ENCODE measurements around the gene SLX4IP.

SLX4IP gene

DNA sequence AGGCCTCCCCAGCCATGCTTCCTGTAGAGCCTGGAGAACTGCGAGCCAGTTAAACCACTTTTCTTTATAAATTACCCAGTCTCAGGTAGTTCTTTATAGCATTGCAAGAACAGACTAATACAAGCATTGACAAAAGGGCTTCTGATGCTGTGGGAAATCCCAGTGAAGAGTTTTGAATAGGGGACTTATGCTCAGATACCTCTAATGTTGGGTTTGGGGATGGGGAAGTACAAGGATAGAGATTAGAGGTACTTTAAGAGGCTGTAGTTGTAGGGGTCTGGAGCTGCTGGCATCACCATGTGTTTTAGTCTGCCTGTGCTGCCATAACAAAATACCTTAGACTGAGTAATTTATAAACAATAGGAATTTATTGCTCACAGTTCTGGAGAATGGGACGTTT is 8.8 kb downstream of the SLX4IP start:
- Histone ChIP-seq H3K27me3 (ENCODE audit: control insufficient read depth, insufficient read depth, low read length, poor library complexity, severe bottlenecking) (no peaks in the 10 kb centered on the region), H3K9me3 (ENCODE audit: control insufficient read depth, low read length) (no peaks in the 10 kb centered on the region), H3K4me3 (ENCODE audit: insufficient read depth, low read depth, low read length) (no peak overlapping the region), H3K27ac (ENCODE audit: insufficient read depth, low read depth, low read length, poor library complexity, severe bottlenecking) (no peak overlapping the region), H3K36me3 (ENCODE audit: control insufficient read depth, insufficient read depth, low read length) (no peaks in the 10 kb centered on the region), H3K4me1 (ENCODE audit: control insufficient read depth, insufficient read depth, low read length) (no peaks in the 10 kb centered on the region)
- 89 to 90% methylated on average over 2 of the region's 2 CpGs for WGBS, 2 experiments

DNA sequence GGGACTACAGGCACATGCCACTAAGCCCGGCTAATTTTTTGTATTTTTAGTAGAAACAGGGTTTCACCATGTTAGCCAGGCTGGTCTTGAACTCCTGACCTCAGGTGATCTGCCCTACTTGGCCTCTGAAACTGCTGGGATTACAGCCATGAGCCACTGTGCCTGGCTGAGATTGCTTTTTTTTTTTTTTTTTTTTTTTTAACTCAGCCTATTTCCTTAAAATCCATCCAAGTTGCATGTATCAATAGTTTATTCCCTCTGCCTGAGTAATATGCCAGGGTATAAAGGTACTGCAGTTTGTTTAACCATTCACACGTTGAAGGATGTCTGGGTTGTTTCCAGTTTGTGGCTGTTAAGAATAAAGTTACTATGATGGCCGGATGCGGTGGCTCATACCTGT is 10.7 kb downstream of the SLX4IP start:
- H3K27ac ChIP-seq (ENCODE audit: insufficient read depth, low read depth, low read length, poor library complexity, severe bottlenecking), result no peak overlapping the region
- no peak overlapping the region for H3K4me3 ChIP-seq (ENCODE audit: insufficient read depth, low read depth, low read length)
- no peaks in the 10 kb centered on the region for H3K36me3 ChIP-seq (ENCODE audit: control insufficient read depth, insufficient read depth, low read length)
- no peaks in the 10 kb centered on the region for H3K4me1 ChIP-seq (ENCODE audit: control insufficient read depth, insufficient read depth, low read length)
- WGBS, 2 experiments, result 92 to 94% methylated on average over 4 of the region's 4 CpGs
- H3K27me3 ChIP-seq (ENCODE audit: control insufficient read depth, insufficient read depth, low read length, poor library complexity, severe bottlenecking), result no peaks in the 10 kb centered on the region
- no peaks in the 10 kb centered on the region for H3K9me3 ChIP-seq (ENCODE audit: control insufficient read depth, low read length)

DNA sequence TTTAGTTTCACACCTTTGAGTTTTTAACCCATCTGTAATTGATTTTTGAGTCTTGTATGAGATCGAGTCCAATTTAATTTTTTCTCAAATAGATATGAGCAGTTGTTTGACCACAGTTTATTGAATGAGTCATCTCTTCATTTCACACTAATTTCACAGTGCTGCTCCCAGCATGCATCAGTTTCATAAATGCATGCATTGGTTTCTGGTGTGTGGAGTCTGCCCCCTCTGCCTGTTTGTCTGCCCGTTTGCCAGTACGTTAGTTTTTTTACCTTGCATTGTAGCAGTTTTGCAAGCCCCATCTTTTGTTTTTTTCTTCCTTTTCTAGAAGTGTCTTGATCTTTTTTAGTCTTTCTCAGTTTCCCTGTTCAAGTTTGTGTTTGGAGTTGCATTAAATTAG is 11.9 kb downstream of the SLX4IP start:
- H3K4me3 ChIP-seq (ENCODE audit: insufficient read depth, low read depth, low read length), result no peak overlapping the region

DNA sequence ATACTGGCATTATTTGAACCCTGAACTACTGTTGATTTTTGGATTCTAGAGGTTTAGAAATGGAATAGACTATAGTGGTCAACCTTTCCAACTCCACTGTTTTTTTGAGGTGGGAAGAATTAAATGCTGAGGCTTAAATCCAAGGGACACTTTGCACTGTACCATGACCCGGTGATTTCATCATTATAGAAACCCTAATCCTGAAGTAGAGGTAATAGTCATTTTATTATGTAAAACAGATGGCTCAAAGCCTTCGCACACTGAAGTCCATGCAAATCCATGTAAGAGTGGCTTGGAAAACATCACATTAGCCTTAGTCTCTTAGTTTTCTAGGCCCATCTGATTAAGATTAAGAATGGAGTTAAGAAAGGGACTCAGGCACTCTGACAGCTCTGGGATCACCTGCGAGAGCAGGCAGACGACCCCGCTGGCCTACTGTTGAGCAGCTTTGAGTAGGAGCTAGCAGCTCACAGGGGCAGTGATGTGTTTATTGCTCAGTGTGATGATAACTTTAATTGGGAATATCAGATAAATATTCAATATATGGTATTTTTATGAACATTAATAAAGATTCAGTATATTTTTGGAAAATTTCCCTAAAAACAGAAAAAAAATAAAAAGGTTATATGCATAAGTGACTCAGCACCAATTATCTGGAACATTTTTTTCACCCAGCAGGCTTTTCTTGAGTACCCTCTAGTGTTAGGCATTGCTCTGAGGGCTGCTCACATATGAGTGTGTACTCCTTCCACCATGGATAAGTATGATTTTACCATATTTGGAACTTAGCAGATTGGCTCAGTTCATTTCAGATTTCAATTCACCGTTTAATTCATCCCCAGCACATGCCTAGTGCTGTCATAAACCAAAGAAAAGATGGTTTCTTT is 13.4 kb downstream of the SLX4IP start:
- H3K27me3 ChIP-seq (ENCODE audit: control insufficient read depth, insufficient read depth, low read length, poor library complexity, severe bottlenecking), result no peaks in the 10 kb centered on the region
- H3K4me3 ChIP-seq (ENCODE audit: insufficient read depth, low read depth, low read length), result no peak overlapping the region
- 81 to 82% methylated on average over 6 of the region's 6 CpGs for WGBS, 2 experiments
- H3K4me1 ChIP-seq (ENCODE audit: control insufficient read depth, insufficient read depth, low read length), result no peaks in the 10 kb centered on the region
- no peak overlapping the region for H3K27ac ChIP-seq (ENCODE audit: insufficient read depth, low read depth, low read length, poor library complexity, severe bottlenecking)
- no peaks in the 10 kb centered on the region for H3K36me3 ChIP-seq (ENCODE audit: control insufficient read depth, insufficient read depth, low read length)
- H3K9me3 ChIP-seq (ENCODE audit: control insufficient read depth, low read length), result no peaks in the 10 kb centered on the region

More for the DNA sequence above, 11.9 kb downstream of the SLX4IP start:
- 87 to 97% methylated on average over 3 of the region's 3 CpGs for WGBS, 2 experiments
- H3K9me3 ChIP-seq (ENCODE audit: control insufficient read depth, low read length), result no peaks in the 10 kb centered on the region
- H3K36me3 ChIP-seq (ENCODE audit: control insufficient read depth, insufficient read depth, low read length), result no peaks in the 10 kb centered on the region
- H3K27ac ChIP-seq (ENCODE audit: insufficient read depth, low read depth, low read length, poor library complexity, severe bottlenecking), result no peak overlapping the region
- H3K4me1 ChIP-seq (ENCODE audit: control insufficient read depth, insufficient read depth, low read length), result no peaks in the 10 kb centered on the region
- H3K27me3 ChIP-seq (ENCODE audit: control insufficient read depth, insufficient read depth, low read length, poor library complexity, severe bottlenecking), result no peaks in the 10 kb centered on the region

DNA sequence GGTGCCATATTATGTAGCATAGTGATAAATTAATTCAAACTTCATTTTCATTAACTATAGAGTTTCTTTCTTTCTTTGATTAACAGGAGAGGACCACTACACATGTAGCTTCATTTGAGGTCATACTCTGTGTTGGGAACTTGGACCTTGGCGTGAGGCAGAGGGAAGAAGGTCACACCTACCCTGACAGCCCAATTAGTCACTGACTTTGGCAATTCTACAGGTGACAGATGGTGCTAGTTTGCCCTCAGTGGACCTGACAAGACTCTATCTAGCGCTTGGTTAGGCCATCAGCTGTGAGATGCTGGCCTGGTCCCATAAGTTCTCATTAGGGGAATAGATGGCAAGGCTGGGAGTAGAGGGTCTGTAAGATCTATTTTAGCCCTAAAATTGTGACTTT is 14.2 kb downstream of the SLX4IP start:
- H3K36me3 ChIP-seq (ENCODE audit: control insufficient read depth, insufficient read depth, low read length), result no peaks in the 10 kb centered on the region
- no peaks in the 10 kb centered on the region for H3K4me1 ChIP-seq (ENCODE audit: control insufficient read depth, insufficient read depth, low read length)
- no peaks in the 10 kb centered on the region for H3K9me3 ChIP-seq (ENCODE audit: control insufficient read depth, low read length)
- no peaks in the 10 kb centered on the region for H3K27me3 ChIP-seq (ENCODE audit: control insufficient read depth, insufficient read depth, low read length, poor library complexity, severe bottlenecking)
- H3K27ac ChIP-seq (ENCODE audit: insufficient read depth, low read depth, low read length, poor library complexity, severe bottlenecking), result no peak overlapping the region
- 95 to 97% methylated on average over 2 of the region's 2 CpGs for WGBS, 2 experiments
- no peak overlapping the region for H3K4me3 ChIP-seq (ENCODE audit: insufficient read depth, low read depth, low read length)

DNA sequence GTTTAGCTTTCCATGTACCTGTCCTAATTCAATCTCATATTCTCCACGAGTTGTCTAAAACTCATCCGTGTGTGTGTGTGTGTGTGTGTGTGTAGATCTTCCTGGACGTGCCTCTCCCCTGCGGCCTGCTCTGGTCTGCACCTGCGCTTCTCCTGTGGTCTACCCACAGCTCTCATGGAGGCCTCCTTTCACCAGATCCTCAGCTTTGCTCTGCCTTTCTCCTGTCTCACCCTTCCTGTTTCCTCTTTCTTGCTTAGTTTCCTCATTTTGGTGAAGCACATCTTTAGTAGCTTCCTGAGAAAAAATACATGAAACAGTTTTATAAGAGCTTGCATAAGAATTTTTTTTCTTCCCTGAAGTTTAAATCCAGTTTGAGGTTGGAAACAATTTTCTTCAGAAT is 18.1 kb downstream of the SLX4IP start:
- Histone ChIP-seq H3K9me3 (ENCODE audit: control insufficient read depth, low read length) (no peaks in the 10 kb centered on the region), H3K27me3 (ENCODE audit: control insufficient read depth, insufficient read depth, low read length, poor library complexity, severe bottlenecking) (no peaks in the 10 kb centered on the region), H3K27ac (ENCODE audit: insufficient read depth, low read depth, low read length, poor library complexity, severe bottlenecking) (no peak overlapping the region), H3K4me3 (ENCODE audit: insufficient read depth, low read depth, low read length) (no peak overlapping the region), H3K4me1 (ENCODE audit: control insufficient read depth, insufficient read depth, low read length) (no peaks in the 10 kb centered on the region), H3K36me3 (ENCODE audit: control insufficient read depth, insufficient read depth, low read length) (no peaks in the 10 kb centered on the region)
- WGBS, 2 experiments, result 81 to 94% methylated on average over 3 to 5 of the region's 5 CpGs

DNA sequence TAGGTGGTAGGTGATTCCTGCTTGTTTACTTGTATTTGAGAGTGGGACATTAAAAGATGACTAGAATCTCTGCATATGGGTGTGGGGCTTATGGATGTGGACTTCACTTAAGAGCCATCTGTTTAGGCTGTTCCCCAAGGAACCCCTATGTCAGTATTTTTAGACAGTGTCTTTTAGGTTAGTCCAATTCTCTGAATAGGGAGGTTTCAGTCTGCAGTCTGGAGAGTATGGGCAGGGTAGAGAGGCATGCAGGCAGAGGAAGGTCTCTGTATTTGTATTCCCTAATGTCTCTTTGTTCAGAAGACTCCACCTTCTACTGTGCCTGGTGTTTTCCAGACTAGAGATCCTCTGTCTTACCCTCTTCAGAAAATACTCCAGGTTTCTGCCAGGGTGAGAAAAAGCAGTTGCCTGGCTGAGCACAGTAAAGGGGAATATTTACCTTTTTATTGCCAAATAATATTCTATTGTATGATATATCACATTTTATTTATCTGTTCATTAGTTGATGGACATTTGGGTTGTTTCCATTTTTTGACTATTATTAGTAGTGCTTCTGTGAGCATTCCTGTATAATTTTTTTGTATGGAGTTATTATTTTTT is 19.1 kb downstream of the SLX4IP start:
- Histone ChIP-seq H3K27me3 (ENCODE audit: control insufficient read depth, insufficient read depth, low read length, poor library complexity, severe bottlenecking) (no peaks in the 10 kb centered on the region), H3K4me1 (ENCODE audit: control insufficient read depth, insufficient read depth, low read length) (no peaks in the 10 kb centered on the region), H3K9me3 (ENCODE audit: control insufficient read depth, low read length) (no peaks in the 10 kb centered on the region), H3K4me3 (ENCODE audit: insufficient read depth, low read depth, low read length) (no peak overlapping the region), H3K27ac (ENCODE audit: insufficient read depth, low read depth, low read length, poor library complexity, severe bottlenecking) (no peak overlapping the region), H3K36me3 (ENCODE audit: control insufficient read depth, insufficient read depth, low read length) (no peaks in the 10 kb centered on the region)

DNA sequence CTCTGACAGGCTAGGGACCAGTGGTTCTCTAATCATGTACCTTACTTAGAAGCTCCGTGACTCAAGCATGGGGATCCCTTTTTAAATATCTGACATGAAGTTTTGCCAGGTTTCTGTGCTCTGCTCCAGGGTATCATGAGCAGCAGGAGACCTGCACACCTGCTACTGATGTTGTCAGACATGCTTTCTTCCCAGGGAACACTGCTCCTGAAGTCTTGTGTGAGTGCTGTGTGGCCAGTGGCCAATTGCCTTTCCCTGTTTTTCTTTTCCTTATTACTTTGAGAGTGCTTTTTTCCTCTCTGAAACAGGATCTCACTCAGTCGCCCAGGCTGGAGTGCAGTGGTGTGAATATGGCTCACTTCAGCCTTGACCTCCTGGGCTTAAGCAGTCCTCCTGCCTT is 26.4 kb downstream of the SLX4IP start:
- WGBS, 2 experiments, result 94 to 96% methylated on average over 2 of the region's 2 CpGs
- Histone ChIP-seq H3K27ac (ENCODE audit: insufficient read depth, low read depth, low read length, poor library complexity, severe bottlenecking) (no peak overlapping the region), H3K4me3 (ENCODE audit: insufficient read depth, low read depth, low read length) (no peak overlapping the region), H3K4me1 (ENCODE audit: control insufficient read depth, insufficient read depth, low read length) (peaks cover 17% of the 10 kb centered on the region), H3K27me3 (ENCODE audit: control insufficient read depth, insufficient read depth, low read length, poor library complexity, severe bottlenecking) (no peaks in the 10 kb centered on the region), H3K9me3 (ENCODE audit: control insufficient read depth, low read length) (peaks cover 2% of the 10 kb centered on the region), H3K36me3 (ENCODE audit: control insufficient read depth, insufficient read depth, low read length) (no peaks in the 10 kb centered on the region)

DNA sequence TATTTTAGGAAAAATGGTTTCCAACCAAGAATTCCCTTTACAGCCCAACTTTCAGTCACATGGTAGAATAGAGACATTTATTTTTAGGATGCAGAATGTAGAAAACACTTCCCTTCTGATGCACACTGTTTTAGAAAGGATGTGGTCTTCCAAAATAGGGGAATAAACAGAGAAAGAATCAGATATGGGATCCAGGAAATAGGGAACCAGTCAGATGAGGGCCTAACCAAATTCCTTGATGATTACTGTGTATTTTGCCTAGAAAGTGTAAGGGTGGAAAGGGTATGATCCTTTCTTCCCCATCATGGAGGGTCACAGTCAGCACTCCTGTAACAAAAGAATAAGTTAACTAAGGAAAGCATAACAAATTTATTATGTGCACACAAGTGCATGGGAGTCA is 27.4 kb downstream of the SLX4IP start:
- H3K27me3 ChIP-seq (ENCODE audit: control insufficient read depth, insufficient read depth, low read length, poor library complexity, severe bottlenecking), result no peaks in the 10 kb centered on the region
- H3K9me3 ChIP-seq (ENCODE audit: control insufficient read depth, low read length), result peaks cover 2% of the 10 kb centered on the region
- H3K27ac ChIP-seq (ENCODE audit: insufficient read depth, low read depth, low read length, poor library complexity, severe bottlenecking), result no peak overlapping the region
- no peaks in the 10 kb centered on the region for H3K36me3 ChIP-seq (ENCODE audit: control insufficient read depth, insufficient read depth, low read length)
- no peak overlapping the region for H3K4me3 ChIP-seq (ENCODE audit: insufficient read depth, low read depth, low read length)
- H3K4me1 ChIP-seq (ENCODE audit: control insufficient read depth, insufficient read depth, low read length), result peaks cover 26% of the 10 kb centered on the region

DNA sequence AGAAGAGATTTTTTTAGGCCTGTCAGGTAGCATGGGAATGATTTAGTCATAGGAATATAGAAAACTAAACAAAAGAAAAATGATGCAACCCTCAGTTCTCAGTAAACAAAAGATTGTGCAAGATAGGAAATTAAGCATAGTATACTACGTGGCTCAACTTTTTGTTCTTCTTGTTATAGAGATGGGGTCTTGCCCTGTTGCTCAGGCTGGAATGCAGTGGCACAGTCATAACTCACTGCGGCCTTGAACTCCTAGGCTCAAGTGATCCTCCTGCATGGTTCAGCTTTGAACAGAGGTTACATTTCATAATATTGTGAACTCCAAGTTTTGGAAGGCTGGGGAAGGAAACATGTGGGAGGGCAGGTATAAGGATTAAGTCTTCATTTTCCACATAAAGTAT is 28.5 kb downstream of the SLX4IP start:
- WGBS, 2 experiments, result 93 to 94% methylated on average over 2 of the region's 2 CpGs
- H3K27me3 ChIP-seq (ENCODE audit: control insufficient read depth, insufficient read depth, low read length, poor library complexity, severe bottlenecking), result no peaks in the 10 kb centered on the region
- no peaks in the 10 kb centered on the region for H3K36me3 ChIP-seq (ENCODE audit: control insufficient read depth, insufficient read depth, low read length)

More for the DNA sequence above, 28.5 kb downstream of the SLX4IP start:
- Histone ChIP-seq H3K4me3 (ENCODE audit: insufficient read depth, low read depth, low read length) (no peak overlapping the region), H3K9me3 (ENCODE audit: control insufficient read depth, low read length) (peaks cover 2% of the 10 kb centered on the region), H3K4me1 (ENCODE audit: control insufficient read depth, insufficient read depth, low read length) (peaks cover 37% of the 10 kb centered on the region), H3K27ac (ENCODE audit: insufficient read depth, low read depth, low read length, poor library complexity, severe bottlenecking) (no peak overlapping the region)

Measured in ectodermal cell (in vitro differentiated cells).